Activated T-cell treated with anti-CD3 and anti-CD28 coated beads for 1 hour (primary cell): Measurements from ENCODE around the gene SLC38A10.
A peak's percentile ranks its signal among the peaks of the same experiment; 100 is the strongest.

Experiments used
- DNase-seq: peaks from one replicate; pipeline ENCODE4 v3.0.0-alpha.2; 2020; ENCODE audit warnings: low read depth

Gene SLC38A10

DNA sequence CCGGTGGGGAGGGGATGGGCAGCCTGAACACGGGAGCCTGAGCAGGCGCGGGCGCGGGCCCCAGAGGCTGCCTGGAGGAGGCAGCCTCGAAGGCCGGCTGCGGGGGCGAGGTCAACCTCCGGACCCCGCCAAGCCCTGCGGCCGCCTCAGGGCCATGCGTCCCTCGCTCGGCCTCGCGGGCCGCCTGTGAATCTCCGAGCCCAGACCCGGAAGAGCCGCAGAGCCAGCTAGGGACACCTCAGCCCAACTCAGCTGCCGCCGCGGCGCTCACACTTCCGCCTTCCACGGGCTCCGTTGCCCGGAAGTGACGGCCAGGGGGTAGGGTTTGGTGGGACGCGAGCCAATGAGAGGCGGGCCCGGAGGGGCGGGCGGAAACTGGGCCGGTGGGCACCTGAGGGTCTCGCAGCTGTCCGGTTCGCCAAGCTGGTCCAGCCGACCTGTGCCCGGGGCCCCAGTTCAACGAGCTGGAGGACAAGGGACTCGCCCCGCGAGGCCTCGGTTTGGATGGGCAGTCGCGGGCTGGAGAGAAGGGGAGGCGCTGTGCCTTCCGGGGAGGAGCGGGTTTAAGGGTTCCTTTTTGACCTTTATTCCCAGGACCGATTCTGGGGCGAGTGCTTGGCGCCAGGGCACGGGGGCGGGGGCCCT is at the start of gene SLC38A10:
Gene SLC38A10, minus strand, starts transcription at position 277 of the 645 bp plus-strand sequence. CDS start 386 bp downstream, outside the sequence.
- peak; percentile 87 for DNase-seq

DNA sequence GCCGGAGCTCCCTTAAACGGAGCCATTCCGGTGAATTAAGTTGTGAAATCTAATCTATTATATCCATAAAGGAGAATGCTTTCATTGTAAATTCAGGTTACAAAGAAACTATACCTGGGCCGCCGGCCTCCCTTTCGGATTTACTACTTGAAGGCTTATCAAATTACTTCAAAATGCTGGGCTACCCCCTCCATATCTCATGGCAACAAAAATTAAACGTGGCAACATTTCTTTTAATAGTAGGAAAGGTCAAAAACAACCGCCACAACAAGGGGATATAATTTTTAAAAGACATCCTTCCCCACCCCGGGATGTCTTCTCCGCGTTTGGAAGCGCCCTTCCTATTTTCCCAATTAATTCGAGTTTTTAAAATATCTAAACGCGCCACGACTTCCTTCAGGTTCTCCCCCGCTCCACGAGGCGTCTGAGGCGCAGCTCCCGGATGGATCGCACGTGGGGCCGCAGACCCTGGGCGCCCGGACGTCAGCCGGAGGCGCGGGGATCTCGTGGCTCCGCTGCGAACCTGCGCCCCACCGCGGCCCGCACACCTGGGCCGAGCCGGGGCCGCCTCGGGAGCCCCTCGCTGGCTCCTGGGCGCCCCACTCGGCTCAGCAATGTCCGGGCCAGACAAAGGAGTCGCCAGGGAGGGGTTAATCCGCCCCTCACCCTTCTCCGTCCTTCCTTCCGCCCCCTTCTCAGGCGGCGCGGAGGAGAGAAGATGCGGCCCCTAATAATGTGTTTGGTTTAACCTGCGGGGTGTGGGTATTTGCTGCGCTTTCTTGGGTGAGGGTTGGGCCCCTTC is 47.4 kb upstream of the SLC38A10 start:
- DNase-seq = no peak

- DNase-seq = no peak
Measured at GRCh38 chr17:81341516-81342268, 46.6 kb upstream of the SLC38A10 start.

DNA sequence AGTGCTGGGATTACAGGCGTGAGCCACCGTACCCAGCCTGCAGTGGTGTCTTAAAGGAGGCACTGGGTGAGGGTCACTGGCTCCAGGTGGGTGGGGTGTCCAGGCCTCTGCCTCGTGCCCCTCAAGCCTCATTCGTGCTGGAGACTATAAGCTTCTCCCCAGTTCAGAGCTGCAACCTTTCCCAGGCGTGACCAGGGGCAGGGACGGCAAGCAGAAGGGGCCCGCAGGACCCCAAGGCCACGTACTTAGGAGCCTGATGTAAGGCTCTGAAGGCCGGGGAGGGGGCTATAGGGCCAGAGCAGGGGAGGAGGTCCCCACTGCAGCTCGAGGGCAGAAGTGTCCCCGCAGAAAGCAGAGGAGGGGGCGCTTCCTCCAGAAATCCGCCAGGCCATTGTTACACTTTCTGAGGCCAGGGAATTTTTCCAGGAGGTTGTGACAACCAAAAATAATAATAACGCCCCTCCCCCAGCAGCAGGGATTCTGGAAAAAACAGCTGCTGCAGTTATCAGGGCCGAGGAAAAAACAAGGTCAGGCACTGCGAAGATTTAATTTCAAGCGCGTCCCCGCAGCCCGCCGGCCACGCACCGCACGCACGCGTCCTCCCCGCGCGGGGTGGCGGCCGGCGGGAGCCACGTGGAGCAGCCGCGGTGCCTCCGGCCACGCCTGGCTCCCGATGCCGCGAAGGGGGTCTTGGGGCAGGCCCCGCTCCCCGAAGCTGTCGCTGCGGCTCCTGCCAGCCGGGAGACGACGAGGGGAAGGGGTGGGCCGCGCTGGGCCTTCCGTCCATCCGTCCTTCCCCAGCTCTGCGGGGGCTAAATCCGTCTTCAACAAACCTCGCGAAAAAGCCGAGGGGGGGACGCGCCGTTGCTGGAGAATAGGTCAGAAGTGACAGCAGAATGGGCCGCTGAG is 45.8 kb upstream of the SLC38A10 start:
- DNase-seq = no peak

DNA sequence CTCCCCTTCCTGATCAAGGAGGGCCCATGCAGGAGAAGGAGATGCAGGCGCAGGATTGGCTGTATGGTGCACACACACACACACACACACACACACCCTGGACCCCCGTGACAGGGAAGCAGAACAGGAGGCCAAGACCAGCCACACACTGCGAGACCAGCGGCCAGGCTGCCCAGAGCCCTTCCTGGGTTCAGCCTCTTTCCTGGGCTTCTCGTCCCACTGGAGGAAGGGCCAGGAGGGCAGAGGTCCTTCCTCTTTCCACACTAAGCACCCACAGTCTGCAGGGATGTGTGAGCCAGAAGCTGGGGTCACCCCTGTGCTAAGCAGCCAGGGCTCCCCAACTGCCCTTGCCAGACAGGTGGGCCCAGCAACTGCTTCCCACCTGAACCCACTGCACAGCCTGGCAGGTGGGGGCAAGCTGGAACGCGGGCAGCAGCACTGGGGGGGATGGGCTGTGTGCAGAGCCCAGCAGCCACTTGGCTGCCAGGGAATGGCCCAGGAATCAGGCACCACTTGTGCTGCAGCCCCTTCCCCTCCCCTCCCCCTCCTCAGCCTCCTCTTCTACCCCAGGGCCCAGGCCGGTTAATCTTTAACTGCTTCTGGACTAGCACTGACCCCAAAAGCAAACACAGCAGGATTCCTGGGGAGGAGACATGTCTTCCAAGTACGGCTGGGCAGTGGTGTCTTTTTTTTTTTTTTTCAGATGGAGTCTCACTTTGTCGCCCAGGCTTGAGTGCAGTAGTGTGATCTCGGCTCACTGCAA is 44.6 kb upstream of the SLC38A10 start:
- DNase-seq = no peak

- DNase-seq = no peak
Measured at GRCh38 chr17:81339191-81339533, 44.1 kb upstream of the SLC38A10 start.

GRCh38 chr17:81338274-81339190 is 43.4 kb upstream of the SLC38A10 start:
- no peak for DNase-seq

GRCh38 chr17:81337476-81337879 is 42.4 kb upstream of the SLC38A10 start:
- no peak for DNase-seq

- DNase-seq = no peak
Measured at GRCh38 chr17:81336930-81337325, 41.8 kb upstream of the SLC38A10 start.

DNA sequence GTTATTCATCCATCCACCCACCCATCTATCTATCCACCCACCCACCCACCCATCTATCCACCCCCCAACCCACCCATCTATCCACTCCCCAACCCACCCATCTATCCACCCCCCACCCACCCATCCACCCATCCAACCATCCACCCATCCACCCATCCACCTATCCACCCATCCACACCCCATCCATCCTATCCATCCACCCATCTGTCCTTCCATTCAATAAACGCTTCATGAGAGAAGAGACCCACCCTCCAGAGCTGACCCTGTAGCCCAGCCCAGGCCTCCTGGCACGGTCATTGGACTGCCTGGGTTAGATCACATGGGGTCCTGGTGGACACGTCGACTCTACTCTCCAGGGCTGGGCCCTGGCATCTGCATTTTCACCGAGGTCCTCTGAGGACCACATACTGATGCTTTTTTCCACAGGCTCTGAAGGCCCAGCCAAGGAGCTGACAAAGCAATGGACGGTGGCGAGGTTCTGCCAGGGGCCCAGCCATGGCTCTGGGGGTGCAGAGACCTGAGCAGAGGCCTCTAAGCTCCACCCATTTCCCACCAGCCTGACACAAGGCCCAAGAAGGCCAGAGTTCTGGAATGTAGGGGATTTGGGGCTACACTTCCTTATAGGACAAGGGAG is 41.3 kb upstream of the SLC38A10 start:
- DNase-seq = no peak

GRCh38 chr17:81335773-81336157 is 40.7 kb upstream of the SLC38A10 start:
- no peak for DNase-seq

DNA sequence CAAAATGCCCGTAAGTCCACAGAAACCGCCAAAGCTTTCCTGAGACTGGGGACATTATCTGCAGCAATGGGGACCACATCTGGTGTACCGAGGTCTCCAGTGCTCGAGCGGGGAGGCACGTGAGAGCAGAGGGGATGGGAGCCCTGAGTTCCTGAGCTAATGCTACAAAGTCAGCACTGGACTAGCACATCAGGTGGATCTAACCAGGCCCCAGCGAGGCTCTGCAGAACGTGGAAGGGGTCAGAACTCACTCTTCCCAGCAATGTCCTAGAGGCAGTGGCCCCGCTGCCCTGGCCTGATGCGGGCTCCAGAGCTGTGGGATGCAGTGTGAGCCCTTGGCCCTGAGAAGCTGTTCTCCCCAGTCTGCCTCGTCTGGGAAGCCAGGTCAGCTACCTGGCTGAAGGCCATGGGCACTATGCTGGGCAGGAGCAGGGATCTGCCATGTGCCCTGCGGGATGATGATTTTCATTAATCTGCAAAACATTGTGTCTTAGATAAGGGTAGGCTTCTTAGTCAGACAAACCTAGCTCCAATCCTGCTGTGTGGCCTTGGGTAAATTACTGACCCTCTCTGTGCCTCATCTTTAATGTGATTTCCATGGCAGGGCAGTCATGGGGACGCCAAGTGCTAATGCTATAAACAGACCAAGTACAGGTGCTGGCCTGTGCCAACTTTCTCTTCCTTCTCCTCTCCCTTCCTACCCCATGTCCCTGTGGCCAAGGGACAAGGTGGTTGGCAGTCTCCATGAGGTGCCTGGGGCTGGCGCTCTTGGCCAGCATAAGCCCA is 40.1 kb upstream of the SLC38A10 start:
- DNase-seq = no peak

DNA sequence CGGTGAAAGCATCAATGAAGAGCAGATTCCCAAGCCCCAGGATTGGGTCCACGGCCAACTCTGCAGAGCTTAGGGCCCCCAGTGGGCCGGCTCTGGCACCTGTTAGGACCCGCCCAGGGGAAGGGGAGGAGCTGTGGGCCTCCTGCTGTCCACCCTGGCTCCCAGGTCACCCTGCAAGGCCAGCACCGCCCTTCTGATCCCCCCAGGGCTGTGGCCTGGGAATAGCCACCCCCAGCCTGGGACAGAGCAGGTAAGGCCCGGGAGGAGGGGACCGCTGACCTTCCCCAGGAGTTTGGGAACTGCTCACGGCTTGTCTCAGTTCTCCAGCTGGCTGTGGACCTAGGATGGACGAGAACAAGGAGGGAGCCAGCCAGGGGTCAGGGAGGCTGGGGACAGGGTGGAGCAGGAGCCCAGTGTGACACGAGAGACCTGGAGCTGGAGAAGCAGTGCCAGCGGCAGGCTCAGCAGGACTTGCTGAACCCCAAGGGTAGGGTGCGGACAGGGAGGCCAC is 39.3 kb upstream of the SLC38A10 start:
- DNase-seq = no peak

- no peak for DNase-seq
Measured at GRCh38 chr17:81333616-81334368, 38.7 kb upstream of the SLC38A10 start.

GRCh38 chr17:81332914-81333528 is 37.9 kb upstream of the SLC38A10 start:
- no peak for DNase-seq

DNA sequence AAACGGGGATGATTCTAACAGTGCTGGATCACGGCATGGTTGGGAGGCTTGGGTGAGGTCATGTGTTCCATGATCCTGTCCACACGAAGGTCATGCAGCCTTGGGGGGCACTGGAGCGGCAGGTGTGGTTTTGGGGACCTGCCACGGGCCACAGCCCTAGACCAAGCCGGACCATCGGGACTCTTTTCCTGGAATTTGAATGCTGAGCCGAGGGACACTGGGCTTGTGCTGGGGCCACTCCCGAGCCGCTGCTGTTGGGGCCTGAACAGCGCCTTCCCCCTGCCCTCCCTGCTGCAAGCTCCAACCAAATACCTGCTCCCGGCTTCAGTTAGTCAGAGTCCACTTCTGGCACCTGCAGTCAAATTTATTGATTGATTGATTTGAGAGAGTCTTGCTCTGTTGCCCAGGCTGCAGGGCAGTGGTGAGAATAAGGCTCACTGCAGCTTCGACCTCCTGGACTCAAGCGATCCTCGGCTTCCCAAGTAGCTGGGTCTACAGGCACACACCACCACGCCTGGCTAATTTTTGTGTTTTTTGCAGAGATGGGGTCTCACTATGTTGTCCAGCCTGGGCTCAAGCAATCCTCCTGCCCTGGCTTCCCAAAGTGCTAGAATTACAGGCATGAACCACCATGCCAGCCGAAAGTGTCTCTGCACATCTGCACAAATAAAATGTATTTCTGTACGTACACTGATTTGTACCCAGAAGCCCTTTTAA is 37.2 kb upstream of the SLC38A10 start:
- DNase-seq = no peak
